ENCODE data around the gene LPAR2.
"Not testable (repeated sequence)": the region's sequence is repeated elsewhere in the genome, so short reads cannot be mapped to it uniquely, and the experiment has no call there.

The LPAR2 gene

DNA sequence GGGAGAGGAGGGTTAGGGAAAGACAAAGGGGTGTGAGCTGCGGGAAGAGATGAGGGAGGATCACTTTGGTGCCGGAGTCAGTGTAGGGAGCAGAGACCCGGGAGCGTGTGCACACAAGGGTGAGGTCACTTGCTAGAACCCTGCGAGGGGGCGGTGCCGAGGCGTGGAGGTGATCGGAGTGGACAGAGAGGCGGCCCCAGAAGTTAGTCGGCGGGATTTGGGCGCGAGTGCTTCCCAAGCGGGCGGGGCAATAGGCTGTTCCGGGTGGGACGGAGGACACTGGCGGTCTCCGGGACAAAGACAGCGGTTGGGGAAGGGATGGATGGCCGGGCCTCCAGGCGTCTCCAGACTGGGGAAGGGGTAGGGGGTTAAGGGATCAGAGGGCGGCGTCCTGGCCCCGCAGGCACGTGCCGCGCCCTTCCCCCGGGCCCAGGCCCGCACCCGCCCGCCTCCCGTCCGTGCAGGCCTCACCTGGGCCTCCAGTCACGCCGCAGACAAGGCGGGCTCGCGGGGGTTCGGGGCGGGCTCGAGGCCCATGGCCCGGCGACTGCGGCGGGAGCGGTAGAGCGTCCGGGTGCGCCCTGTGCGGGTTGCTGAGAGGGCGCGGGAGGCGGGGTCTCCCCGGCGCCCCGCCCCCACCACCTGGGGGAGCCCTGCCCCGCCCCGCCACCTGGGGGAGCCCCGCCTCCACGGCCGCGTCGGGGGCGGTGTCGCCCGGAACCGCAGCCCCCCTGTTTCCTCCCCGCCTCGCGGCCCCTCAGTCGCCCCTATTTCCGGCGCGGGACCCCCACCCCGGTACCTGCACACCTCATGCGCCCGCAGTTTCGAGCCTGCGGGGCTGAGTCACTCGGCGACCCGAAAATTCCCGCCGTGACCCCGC lies at the start of gene LPAR2:
Gene LPAR2, minus strand, starts transcription at position 600 of the 880 bp plus-strand sequence. CDS start 945 bp downstream, outside the sequence.
- peak; percentile 81 for DNase-seq

- DNase-seq: no peak
Observed at GRCh38 chr19:19677579-19677978, 49.6 kb upstream of the LPAR2 start.

DNA sequence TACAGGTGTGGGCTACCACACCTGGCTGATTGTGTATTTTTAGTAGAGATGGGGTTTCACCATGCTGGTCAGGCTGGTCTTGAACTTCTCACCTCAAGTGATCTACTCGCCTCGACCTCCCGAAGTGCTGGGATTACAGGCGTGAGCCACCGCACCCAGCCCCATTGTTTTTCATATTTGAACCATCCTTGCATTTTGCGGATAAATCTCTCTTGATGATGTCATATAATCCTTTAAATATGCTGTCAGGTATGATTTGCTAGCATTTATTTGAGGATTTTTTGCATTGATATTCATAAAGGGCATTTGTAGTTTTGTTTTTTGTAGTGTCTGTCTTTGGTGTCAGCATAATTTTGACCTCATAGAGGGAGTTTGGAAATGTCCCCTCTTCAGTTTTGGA lies 46.3 kb upstream of the LPAR2 start:
- no peak for DNase-seq

DNA sequence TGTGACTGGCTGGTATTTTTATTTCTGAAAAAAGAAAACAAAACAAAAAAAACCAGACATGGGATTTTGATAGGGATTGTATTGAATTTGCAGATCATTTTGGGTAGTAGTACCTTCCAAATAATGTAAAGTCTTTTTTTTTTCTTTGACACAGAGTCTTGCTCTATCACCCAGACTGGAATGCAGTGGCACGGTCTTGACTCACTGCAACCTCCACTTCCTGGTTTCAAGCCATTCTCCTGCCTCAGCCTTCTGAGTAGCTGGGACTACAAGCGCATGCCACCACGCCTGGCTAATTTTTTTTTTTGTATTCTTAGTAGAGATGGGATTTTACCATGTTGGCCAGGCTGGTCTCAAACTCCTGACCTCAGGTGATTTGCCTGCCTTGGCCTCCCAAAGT lies 44.8 kb upstream of the LPAR2 start:
- no peak for DNase-seq

- no peak for DNase-seq
Observed at GRCh38 chr19:19670070-19670551, 42.1 kb upstream of the LPAR2 start.

GRCh38 chr19:19668230-19669012 lies 40.4 kb upstream of the LPAR2 start, which contains the start of gene ZNF101:
Gene ZNF101 (plus strand): TSS chr19:19668839. CDS start chr19:19668964, 125 bp downstream.
- DNase-seq: peak; percentile 90

DNA sequence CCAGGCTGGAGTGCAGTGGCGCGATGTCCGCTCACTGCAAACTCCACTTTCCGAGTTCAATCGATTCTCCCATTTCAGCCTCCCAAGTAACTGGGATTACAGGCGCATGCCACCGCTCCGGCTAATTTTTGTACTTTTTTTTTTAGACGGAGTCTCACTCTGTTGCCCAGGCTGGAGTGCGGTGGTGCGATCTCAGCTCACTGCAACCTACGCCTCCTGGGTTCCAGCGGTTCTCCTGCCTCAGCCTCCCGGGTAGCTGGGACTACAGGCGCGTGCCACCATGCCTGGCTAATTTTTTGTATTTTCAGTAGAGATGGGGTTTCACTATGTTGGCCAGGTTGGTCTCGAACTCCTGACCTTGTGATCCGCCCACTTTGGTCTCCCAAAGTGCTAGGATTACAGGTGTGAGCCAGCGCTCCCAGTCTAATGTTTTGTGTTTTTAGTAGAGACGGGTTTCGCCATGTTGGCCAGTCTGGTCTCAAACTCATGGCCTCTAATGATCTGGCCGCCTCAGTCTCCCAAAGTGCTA lies 37.5 kb upstream of the LPAR2 start:
- not testable (repeated sequence) for DNase-seq

- DNase-seq: peak; percentile 99
Observed at GRCh38 chr19:19663256-19664120, 35.5 kb upstream of the LPAR2 start, which contains the start of gene ATP13A1. Gene ATP13A1 (minus strand): TSS chr19:19663676. CDS start chr19:19663666, 10 bp downstream.

- DNase-seq: no peak
Observed at GRCh38 chr19:19662871-19663255, 34.8 kb upstream of the LPAR2 start.

DNA sequence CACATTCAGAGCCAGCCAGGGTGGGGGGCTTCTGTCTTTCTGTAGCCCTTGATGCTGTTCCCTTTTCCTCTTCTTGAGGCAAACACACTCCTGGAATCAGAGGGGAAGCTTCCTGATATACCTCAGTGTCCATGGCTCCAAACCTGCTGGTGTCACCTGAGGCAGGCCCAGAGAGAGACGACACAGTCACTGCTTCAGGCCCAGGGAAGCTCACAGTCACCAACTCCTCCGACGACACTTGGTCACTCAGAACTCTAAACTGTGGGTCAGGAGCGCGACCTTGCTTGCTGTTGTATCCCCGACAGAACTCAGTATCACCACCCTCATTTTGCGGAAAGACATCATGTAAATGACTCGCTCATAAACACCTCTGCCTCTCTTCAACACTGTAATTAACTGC lies 34.3 kb upstream of the LPAR2 start:
- DNase-seq: no peak

- DNase-seq: no peak
Observed at GRCh38 chr19:19661675-19662251, 33.7 kb upstream of the LPAR2 start.

GRCh38 chr19:19661141-19661674 lies 33.2 kb upstream of the LPAR2 start:
- no peak for DNase-seq

DNA sequence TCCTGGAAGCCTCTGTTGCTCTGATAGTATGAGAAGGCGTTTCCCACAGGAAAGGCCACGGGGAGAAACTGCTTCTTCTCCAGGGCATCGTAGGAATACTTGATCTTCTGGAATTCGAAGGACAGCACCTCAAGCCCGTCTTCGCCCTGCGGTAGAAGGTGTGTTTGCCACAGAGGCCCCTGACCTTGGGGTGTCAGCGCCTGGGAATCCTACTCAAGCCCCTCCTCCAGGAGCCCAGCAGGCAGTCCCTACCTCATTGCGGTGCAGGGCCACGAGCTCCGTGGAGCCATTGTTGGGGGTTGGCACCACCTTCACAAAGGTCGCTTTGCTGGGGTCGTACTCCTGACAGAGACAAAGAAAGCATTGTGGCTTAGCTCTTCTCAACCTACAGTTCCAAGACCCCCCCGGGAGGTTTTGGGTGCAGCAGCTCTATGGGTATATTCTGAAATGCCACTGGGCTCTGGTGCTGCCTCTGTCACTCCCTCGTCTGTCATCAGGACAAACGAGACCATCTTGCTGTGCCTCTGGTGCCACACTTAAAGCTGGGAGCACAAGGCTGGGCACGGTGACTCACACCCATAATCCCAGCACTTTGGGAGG lies 31.7 kb upstream of the LPAR2 start:
- no peak for DNase-seq

DNA sequence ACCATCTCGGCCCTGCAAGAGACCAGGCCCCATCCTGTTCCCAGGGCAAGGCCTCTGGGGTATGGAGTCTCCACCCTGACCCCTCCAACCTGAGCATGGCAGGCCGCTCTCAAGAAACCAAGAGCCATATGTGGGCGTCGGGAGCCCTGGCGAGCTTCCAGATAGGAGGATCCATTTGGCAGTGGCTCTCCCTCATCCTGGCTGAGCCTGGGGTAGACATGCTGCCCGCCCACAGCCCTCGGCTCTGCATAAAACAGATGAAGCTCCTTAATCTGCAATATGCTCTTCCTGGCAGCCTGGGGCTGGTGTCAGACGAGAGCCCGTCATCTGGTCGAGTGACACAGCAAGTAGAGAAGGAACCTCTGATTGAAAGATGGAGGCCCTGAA lies 29.4 kb upstream of the LPAR2 start:
- no peak for DNase-seq

DNA sequence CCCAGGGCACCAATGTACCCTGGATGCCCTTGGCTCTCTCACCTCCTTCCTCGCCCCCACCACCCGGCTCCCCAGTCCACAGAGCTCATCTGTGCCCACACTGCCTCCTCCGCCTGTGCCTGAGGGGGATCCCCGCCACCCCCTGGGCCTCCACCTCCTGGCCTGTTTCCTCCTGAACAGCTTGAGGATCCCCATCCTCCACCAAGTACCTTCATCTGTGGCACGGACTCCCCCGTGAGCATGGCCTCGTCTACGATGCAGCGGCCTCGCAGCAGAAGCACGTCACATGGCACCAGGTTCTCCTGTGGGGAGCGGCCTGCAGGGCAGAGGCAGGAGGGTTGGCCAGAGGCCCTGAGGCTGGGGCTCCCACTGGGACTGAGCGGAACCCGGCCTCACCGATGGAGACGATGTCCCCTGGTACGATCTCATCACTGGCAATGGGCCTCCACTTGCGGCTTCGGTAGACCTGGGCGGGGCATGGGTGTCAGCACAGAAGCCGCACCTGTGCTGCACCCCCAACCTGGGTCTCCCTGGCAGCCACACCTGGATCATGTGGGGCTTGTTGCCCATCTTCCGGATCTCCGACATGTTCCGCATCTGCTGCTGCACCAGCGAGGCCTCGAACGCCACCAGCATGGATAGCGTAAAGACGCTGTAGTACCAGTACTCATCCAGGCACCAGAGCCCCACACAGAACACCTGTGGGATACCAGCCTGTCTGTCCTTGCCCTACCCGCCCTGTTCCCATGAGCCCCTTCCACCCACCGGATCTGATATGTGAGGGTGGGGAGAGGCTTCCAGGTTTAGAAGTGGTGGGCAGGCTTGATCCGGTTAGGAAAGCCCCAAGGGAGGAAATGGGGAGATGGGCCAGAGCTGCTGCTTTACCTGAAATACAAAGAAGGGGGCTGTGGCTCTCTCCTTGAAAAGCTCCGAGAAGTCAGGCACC lies 28.7 kb upstream of the LPAR2 start:
- DNase-seq: no peak

DNA sequence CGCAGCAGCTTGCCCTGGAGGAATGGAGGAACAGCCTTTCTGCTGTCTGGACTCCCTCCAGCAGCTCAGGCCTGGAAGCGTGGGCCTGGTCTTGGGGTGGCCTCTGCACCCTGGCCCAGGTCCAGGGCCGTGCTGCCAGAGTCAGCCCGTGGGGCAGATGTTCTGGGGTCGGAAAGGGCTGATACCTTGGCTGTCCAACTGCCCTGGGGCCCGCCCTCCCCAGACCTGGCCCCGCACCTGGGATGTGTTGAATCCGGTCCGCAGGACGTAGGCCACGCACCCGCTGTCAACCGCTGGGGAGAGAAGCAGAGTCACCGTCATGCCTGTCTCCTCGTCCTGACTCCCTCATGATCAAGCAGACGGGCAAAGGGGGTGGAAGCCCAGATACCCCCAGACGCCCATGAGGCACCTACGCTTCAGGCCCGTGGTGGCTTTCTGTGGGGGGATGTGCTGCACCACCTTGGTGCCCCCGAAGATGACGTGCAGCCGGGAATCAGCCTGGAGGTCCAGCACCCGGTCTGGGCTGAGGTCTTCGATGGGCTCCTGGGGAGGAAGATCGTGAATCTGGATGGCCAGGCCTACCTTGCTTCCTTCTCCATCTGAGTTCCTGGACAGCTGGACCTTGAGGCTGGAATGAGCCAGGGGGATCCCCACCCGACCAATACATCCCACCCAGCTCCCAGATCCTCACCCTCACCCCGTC lies 27.8 kb upstream of the LPAR2 start:
- DNase-seq: no peak

GRCh38 chr19:19655051-19655594 lies 27.1 kb upstream of the LPAR2 start:
- DNase-seq: no peak

DNA sequence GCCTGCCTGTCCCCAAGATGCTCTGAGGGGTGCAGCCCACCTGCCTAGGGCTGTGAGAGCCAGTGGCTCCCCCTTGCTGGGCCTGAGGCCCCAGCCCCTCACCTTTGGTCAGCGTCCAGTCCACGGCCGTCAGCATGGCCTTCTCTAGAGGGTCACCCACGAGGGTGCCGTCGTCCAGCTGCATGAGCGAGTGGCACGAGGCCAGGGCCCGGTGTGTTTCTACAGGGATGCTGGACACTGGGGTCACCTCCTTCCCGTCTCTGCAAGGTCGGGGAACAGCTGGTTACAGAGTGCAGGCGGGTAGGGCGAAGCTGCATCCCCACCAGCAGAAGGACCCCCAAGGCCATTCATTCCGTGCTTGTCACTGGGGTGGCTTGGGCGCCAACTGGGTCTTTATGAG lies 26.4 kb upstream of the LPAR2 start:
- DNase-seq: no peak

DNA sequence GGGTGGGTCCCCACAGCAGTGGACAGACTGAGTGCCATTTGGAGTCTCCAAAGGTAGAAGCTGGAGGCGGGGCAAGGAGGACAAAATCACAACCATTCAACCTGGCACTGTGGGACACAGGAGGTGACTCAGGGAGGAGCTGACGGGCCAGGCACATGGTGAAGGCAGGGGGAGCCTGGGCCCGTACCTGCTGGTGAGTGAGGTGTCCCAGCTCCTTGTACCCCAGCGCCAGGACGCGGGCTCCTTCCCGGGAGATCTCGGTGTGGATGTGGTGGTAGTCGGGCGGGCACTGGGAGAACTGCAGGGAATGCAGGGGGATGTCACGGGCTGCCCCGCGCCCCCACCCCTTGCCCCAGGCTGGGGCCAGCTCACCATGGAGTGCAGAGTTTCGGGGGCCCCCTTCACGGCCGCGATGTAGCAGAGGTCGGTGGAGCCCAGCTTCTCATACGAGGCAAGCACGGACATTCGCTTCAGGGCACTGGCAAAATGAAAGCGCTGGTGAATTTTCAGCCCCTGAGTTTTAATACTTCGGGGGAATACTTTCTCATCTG lies 25.7 kb upstream of the LPAR2 start:
- no peak for DNase-seq

Data from NCI-H1105 treated with DMSO at 0.1 percent for 48 hours (cell line).